PC-3 (cell line): Measurements from ENCODE around the gene LRRFIP1.

Source experiments
- EZH2 ChIP-seq: fragments of 300-600 bp; sonication (generic); IDR thresholded peaks from one replicate; pipeline ENCODE4 v1.6.1; 2017; ENCODE audit warnings: antibody characterized with exemption, mild to moderate bottlenecking, low read length; ENCODE audit not compliant: unreplicated experiment
- EZH2phosphoT487 ChIP-seq: fragments of 300-600 bp; sonication (generic); IDR thresholded peaks from 2 replicates; pipeline ENCODE4 v1.6.1; 2018; ENCODE audit warnings: mild to moderate bottlenecking, antibody characterized with exemption, low read length, borderline replicate concordance
- TF ChIP-seq, protein P1 (sequence below): fragments of 300-600 bp; sonication (generic); conservative IDR thresholded peaks from 2 replicates; pipeline ENCODE4 v1.5.1; 2017; ENCODE audit warnings: antibody characterized with exemption, low read depth, mild to moderate bottlenecking, low read length

DNA sequence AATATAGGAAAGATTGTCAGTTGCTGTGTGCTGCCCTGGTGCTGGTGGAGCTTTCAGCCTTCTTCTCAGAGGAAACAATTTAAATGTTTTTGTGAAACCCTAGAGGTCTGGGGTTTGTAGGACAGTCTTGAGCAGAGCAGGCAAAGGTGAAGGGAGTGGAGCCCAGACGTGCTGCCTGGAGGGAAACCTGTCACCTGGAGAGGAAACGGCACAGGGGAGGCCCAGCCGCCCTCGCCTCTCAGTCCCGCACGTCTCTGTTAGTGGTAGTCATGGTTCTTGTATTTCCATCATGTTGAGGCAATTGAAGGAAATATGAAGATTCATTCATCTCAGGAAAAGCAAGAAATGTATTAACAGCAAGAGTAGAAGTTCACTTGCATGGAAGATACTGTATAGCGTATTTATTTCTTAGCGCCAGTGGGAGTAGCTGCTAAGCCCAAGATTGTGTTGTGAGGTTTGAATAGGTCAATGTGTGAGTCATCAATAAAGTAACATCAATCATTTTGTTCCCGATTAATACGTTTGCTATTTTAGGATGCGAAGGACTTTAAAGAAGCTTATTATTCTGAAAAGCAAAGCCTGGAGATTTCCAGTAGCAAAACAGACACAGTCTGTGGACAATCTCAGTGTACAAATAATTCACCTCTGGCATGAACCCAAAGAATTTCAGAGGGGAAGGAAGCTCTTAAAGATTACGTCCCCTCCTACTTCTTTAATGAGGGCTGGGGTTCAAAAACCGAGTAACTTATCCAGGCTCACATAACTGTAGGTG, 70.4 kb downstream of the LRRFIP1 start:
- TF ChIP-seq, protein P1, sequence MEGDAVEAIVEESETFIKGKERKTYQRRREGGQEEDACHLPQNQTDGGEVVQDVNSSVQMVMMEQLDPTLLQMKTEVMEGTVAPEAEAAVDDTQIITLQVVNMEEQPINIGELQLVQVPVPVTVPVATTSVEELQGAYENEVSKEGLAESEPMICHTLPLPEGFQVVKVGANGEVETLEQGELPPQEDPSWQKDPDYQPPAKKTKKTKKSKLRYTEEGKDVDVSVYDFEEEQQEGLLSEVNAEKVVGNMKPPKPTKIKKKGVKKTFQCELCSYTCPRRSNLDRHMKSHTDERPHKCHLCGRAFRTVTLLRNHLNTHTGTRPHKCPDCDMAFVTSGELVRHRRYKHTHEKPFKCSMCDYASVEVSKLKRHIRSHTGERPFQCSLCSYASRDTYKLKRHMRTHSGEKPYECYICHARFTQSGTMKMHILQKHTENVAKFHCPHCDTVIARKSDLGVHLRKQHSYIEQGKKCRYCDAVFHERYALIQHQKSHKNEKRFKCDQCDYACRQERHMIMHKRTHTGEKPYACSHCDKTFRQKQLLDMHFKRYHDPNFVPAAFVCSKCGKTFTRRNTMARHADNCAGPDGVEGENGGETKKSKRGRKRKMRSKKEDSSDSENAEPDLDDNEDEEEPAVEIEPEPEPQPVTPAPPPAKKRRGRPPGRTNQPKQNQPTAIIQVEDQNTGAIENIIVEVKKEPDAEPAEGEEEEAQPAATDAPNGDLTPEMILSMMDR, result no peak
- TF ChIP-seq EZH2phosphoT487 (no peak), EZH2 (no peak)
